ENCODE results near the gene TMEM248.

TMEM248 gene

DNA sequence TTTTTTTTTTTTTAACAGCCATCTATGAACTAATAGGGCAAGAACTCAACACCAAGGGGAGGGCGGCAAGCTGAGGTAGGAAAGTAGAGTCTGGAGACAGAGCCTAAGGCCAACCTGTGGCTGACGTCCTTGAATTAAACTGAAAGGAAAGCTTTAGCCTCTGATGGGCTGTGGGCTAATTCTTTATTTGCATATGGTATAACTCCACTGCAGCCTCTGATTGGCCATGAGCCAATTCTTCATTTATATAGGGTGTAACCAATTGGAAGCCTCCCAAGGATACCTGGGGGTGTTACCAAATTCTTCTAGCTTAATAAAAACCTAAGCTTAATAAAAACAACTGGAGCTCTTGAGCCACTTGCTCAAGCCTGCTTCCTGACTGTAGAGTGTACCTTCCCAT lies 85.9 kb downstream of the TMEM248 start:
- no peak for DNase-seq
